GM12878 (cell line): ENCODE data around the gene KRT80. TPM values are rescaled to one million over a fixed set of nuclear protein-coding genes. Genes with fewer than 3 reads are reported as not detected.

Experiments used
- ATAC-seq: fragments of 200-7000 bp; cut with Tn5 transposase; 3 replicates; pipeline ENCODE4 v1.9.1; 2020; ENCODE audit warnings: mild to moderate bottlenecking, moderate library complexity
- BruUV-seq: library from RNA; stranded (reverse); fragments of 400-500 nt; replicated peaks from 2 replicates; lab custom pipeline; 2021; lab: Mats Ljungman, UMichigan
- CTCF ChIA-PET: fragments of 300-600 bp; sonication (Branson Sonifier 250); formaldehyde crosslinking; extraction: SDS; loops from one replicate; lab custom pipeline; 2021; ENCODE audit warnings: inconsistent platforms; lab: Yijun Ruan, JAX
- POLR2A ChIA-PET: fragments of 350-600 bp; formaldehyde crosslinking; extraction: SDS; loops from one replicate; lab custom pipeline; 2021; ENCODE audit warnings: inconsistent platforms; lab: Charles Lee
- RAD21 ChIA-PET: fragments of 300-600 bp; sonication (Branson Sonifier 250); formaldehyde crosslinking; loops from one replicate; lab custom pipeline; 2023; ENCODE audit warnings: antibody characterized with exemption; ENCODE audit not compliant: unreplicated experiment; lab: Charles Lee
- SMC1A ChIA-PET: fragments of 300-600 bp; sonication (Branson Sonifier 250); formaldehyde crosslinking; loops from one replicate; lab custom pipeline; 2023; ENCODE audit not compliant: unreplicated experiment, uncharacterized antibody; lab: Charles Lee
- DNase-seq: peaks from one replicate; pipeline ENCODE4 v3.0.0-alpha.2; 2011; ENCODE audit warnings: low read depth, low spot score
- FAIRE-seq: peaks from 3 replicates; lab custom pipeline; 2011; peaks lifted over from hg19 to GRCh38; lab: Jason Lieb, UNC
- H2AFZ ChIP-seq: 2 replicates; pipeline ENCODE4 v1.6.0; 2011; ENCODE audit warnings: low read depth, low read length, control low read depth; ENCODE audit not compliant: control insufficient read depth
- H3K27ac ChIP-seq: 2 replicates; pipeline ENCODE4 v1.5.1; 2011; ENCODE audit warnings: control low read depth; ENCODE audit not compliant: control insufficient read depth, insufficient read depth
- H3K27me3 ChIP-seq, 2 experiments: replicated peaks in 1 of 2; 2 replicates each; pipeline versions ENCODE4 v1.6.0 to v1.6.1; 2011; ENCODE audit warnings: low read length in 1 of 2; ENCODE audit not compliant: control insufficient read depth in 2 of 2, insufficient read depth in 2 of 2
- H3K36me3 ChIP-seq, 2 experiments: 2 replicates each; pipeline ENCODE4 v1.5.1; 2011; ENCODE audit warnings: low read length in 1 of 2; ENCODE audit not compliant: control insufficient read depth in 2 of 2, insufficient read depth in 2 of 2
- H3K4me1 ChIP-seq: 2 replicates; pipeline ENCODE4 v1.6.1; 2011; ENCODE audit warnings: mild to moderate bottlenecking, low read length, moderate library complexity, mixed read lengths; ENCODE audit not compliant: control insufficient read depth, insufficient read depth
- H3K4me2 ChIP-seq: 2 replicates; pipeline ENCODE4 v1.6.0; 2011; ENCODE audit warnings: control low read depth; ENCODE audit not compliant: control insufficient read depth, insufficient read depth
- H3K4me3 ChIP-seq: fragments of 200-600 bp; sonication (generic); 2 replicates; pipeline ENCODE4 v1.5.1; 2016
- H3K79me2 ChIP-seq: 2 replicates; pipeline ENCODE4 v1.6.0; 2011; ENCODE audit warnings: low read length; ENCODE audit not compliant: control insufficient read depth, insufficient read depth
- H3K9ac ChIP-seq: 2 replicates; pipeline ENCODE4 v1.8.0; 2011; ENCODE audit warnings: low read length, control low read depth, mixed read lengths; ENCODE audit not compliant: control insufficient read depth, insufficient read depth
- H3K9me3 ChIP-seq: replicated peaks from 3 replicates; pipeline ENCODE4 v1.5.1; 2011; ENCODE audit warnings: mild to moderate bottlenecking, low read length; ENCODE audit not compliant: control insufficient read depth, insufficient read depth
- H4K20me1 ChIP-seq: 2 replicates; pipeline ENCODE4 v1.6.0; 2011; ENCODE audit not compliant: control insufficient read depth, insufficient read depth
- EZH2 ChIP-seq: IDR thresholded peaks from 2 replicates; pipeline ENCODE4 v1.6.1; 2012; ENCODE audit warnings: low read depth, mild to moderate bottlenecking, control low read depth, inconsistent platforms, low read length, borderline replicate concordance; ENCODE audit not compliant: control insufficient read depth
- KDM1A ChIP-seq: fragments of 200-600 bp; sonication (generic); IDR thresholded peaks from 2 replicates; pipeline ENCODE4 v1.6.1; 2016; ENCODE audit warnings: borderline replicate concordance
- MTA3 ChIP-seq: IDR thresholded peaks from 2 replicates; pipeline ENCODE4 v1.6.1; 2012; ENCODE audit warnings: low read length, inconsistent platforms, borderline replicate concordance
- SIX5 ChIP-seq: IDR thresholded peaks from 2 replicates; pipeline ENCODE4 v1.6.1; 2011; ENCODE audit warnings: mild to moderate bottlenecking, low read depth, low read length, moderate library complexity; ENCODE audit not compliant: severe bottlenecking
- SMC3 ChIP-seq: IDR thresholded peaks from 2 replicates; pipeline ENCODE4 v1.6.1; 2011; ENCODE audit warnings: low read length, improper control_type of control experiment, borderline replicate concordance
- ZZZ3 ChIP-seq: IDR thresholded peaks from 2 replicates; pipeline ENCODE4 v1.6.1; 2011; ENCODE audit warnings: low read depth; ENCODE audit not compliant: control insufficient read depth, insufficient read length
- WGBS: methylation state at CpG from one replicate; pipeline ENCODE4 v1.1.6; 2016; ENCODE audit warnings: low lambda C conversion rate; ENCODE audit not compliant: insufficient replicate concordance, insufficient coverage; ENCODE audit errors: missing lambda C conversion rate; 5-methylcytosine and 5-hydroxymethylcytosine counted together
- in situ Hi-C: fragments of 300-500 bp; cut with MboI; formaldehyde crosslinking; loops from 9 replicates; pipeline ENCODE4 v1.14.3; 2018; ENCODE audit warnings: mixed read lengths
- intact Hi-C: fragments of 100-400 bp; cut with micrococcal nuclease; formaldehyde crosslinking; loops from one replicate; pipeline ENCODE4 v1.14.2; 2022; ENCODE audit not compliant: unreplicated experiment
- polyA plus RNA-seq, 11 experiments: library from polyadenylated mRNA; depleted of rRNA in 4 of 11; unstranded in 6 of 11; stranded (reverse) in 5 of 11; fragments of >200 nt; fragmentation: Nextera tagmentation in 4 of 11; fragmentation: Illumina TruSeq in 1 of 11; extraction: Ambion mirVana in 4 of 11; extraction: Trizol in 1 of 11; gene quantifications; 1 replicate in 1 of 11; 2 replicates in 10 of 11; pipeline versions ENCODE4 v1.2.1 to v1.2.3, GENCODE V29; 2011 to 2016; ENCODE audit warnings: inconsistent platforms in 2 of 11, missing spikeins in 2 of 11, low read depth in 1 of 11
- total RNA-seq, 4 experiments: library from RNA; depleted of rRNA in 3 of 4; stranded (reverse); fragments of >200 nt in 3 of 4; fragmentation: Illumina TruSeq in 1 of 4; extraction: Trizol in 1 of 4; gene quantifications; 2 replicates each; pipeline versions ENCODE4 v1.2.1 to v1.2.3, GENCODE V29; 2013 to 2021
- TF ChIP-seq, protein P1 (sequence below), 3 experiments: IDR thresholded peaks in 2 of 3; conservative IDR thresholded peaks in 1 of 3; 2 replicates each; pipeline ENCODE4 v1.5.1; 2011; ENCODE audit warnings: low read depth in 3 of 3, low read length in 3 of 3, mild to moderate bottlenecking in 3 of 3, control low read depth in 2 of 3, moderate library complexity in 2 of 3, inconsistent platforms in 1 of 3, mixed read lengths in 1 of 3; ENCODE audit not compliant: control insufficient read depth in 2 of 3, insufficient read depth in 1 of 3; ENCODE audit errors: extremely low read depth in 1 of 3
- TF ChIP-seq, protein P2 (sequence below): fragments of 450-650 bp; conservative IDR thresholded peaks from 2 replicates; pipeline ENCODE4 v1.6.1; 2017; ENCODE audit warnings: mild to moderate bottlenecking, moderate library complexity
- TF ChIP-seq, protein P3 (sequence below): fragments of 450-650 bp; IDR thresholded peaks from 2 replicates; pipeline ENCODE4 v1.6.1; 2017; ENCODE audit warnings: borderline replicate concordance

The KRT80 gene
- total and polyA plus RNA-seq, 10 of the 15 experiments (the other 5 are each of a cell fraction or from before 2014, with no cell fraction given): 0.01 TPM; not detected in 9

DNA sequence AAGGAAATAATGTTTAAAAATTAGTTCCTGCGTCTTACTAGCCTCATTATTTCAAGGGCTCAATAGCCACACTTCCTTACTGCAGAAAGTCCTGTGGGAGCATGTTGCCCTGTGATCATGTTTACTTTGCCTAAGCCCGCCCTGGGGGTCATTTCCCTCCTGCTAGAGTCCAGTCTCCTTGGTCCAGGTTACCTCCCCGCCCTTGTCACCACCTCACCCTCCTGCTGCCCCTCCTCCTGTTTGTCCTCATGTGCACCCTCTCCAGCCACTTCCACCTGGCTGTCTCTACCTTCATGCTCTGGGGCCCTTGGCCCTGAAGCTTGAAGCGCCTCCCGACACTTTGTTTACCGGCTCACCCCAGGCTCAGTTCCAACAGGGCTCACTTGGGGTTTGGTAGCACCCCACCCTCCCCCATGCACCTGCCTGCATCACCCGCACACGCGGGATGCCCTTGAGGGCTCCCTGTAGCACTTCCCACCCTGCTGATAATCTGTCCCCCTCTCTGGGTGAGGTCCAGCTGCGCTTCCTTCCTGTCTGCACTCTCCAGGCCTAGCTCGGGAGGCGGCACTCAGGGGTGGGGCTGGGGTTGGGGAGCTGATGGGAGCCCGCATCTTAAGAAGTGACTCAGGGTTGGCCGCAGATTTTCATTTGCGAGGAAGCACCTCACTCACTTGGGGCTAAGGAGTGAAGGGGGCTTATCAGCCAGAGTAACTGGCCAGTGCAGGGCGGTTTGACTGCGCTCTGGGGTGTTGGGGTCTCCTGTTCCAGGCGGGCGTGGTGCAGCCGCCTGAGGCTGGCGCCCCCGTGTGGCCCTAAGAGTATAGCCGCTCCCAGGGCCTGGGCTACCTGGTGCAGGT lies 72.2 kb downstream of the KRT80 start:
- DNase-seq (no peak), ATAC-seq (peak; percentile 42), FAIRE-seq (no peak)
- SMC1A ChIA-PET: interaction anchor here (0.9 to 11.3 kb wide), 5 partner anchors 35 to 148 kb away, joined by 4 to 320 read pairs (median 11); no protein-coding TSS in a partner anchor
- Histone ChIP-seq H3K9ac (peak overlapping the region; percentile 58), H3K4me3 (peak overlapping the region; percentile 22; the same call in 1 of the 2 replicates), H3K9me3 (no peaks in the 10 kb centered on the region), H3K79me2 (peaks cover 2% of the 10 kb centered on the region; the same call in 1 of the 2 replicates), H2AFZ (peak overlapping the region; percentile 50), H4K20me1 (no peaks in the 10 kb centered on the region), H3K4me1 (peaks cover 60% of the 10 kb centered on the region), H3K36me3 (no peaks in the 10 kb centered on the region), H3K27me3 (no peaks in the 10 kb centered on the region), H3K27ac (peak overlapping the region; percentile 87), H3K4me2 (peak overlapping the region; percentile 87)
- BruUV-seq: no TSS peak
- POLR2A ChIA-PET: interaction anchor here (0.7 to 2.8 kb wide), 4 partner anchors 46 to 730 kb away, joined by 3 to 9 read pairs (median 4); no protein-coding TSS in a partner anchor
- in situ Hi-C loops: loop anchor here (5.0 kb wide), 1 partner anchor 92 kb away; no protein-coding TSS in a partner anchor
- CTCF ChIA-PET: interaction anchor here (0.7 to 5.3 kb wide), 16 partner anchors 9 to 390 kb away, joined by 3 to 395 read pairs (median 6); partner anchors contain the start of genes ATG101 and SMIM41
- RAD21 ChIA-PET: interaction anchor here (0.6 to 5.1 kb wide), 7 partner anchors 37 to 688 kb away, joined by 3 to 151 read pairs (median 14); partner anchors contain the start of gene NR4A1
- intact Hi-C loops: no loop called here
- WGBS: 21% methylated on average over 23 of the region's 23 CpGs
- TF ChIP-seq KDM1A (no peak), MTA3 (no peak), ZZZ3 (no peak), SIX5 (no peak), SMC3 (peak; percentile 17; the same call in 1 of the 2 replicates), EZH2 (no peak)
- TF ChIP-seq, protein P1, sequence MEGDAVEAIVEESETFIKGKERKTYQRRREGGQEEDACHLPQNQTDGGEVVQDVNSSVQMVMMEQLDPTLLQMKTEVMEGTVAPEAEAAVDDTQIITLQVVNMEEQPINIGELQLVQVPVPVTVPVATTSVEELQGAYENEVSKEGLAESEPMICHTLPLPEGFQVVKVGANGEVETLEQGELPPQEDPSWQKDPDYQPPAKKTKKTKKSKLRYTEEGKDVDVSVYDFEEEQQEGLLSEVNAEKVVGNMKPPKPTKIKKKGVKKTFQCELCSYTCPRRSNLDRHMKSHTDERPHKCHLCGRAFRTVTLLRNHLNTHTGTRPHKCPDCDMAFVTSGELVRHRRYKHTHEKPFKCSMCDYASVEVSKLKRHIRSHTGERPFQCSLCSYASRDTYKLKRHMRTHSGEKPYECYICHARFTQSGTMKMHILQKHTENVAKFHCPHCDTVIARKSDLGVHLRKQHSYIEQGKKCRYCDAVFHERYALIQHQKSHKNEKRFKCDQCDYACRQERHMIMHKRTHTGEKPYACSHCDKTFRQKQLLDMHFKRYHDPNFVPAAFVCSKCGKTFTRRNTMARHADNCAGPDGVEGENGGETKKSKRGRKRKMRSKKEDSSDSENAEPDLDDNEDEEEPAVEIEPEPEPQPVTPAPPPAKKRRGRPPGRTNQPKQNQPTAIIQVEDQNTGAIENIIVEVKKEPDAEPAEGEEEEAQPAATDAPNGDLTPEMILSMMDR (IDR thresholded peaks at IDR 0.05 in 2 of 3, conservative IDR thresholded peaks at IDR 0.05 in 1 of 3; ENCODE audit: control insufficient read depth in 2 of 3, extremely low read depth in 1 of 3, insufficient read depth in 1 of 3, low read depth in 3 of 3, low read length in 3 of 3): peak; percentile 56 to 76 (median 62)
- TF ChIP-seq, protein P2, sequence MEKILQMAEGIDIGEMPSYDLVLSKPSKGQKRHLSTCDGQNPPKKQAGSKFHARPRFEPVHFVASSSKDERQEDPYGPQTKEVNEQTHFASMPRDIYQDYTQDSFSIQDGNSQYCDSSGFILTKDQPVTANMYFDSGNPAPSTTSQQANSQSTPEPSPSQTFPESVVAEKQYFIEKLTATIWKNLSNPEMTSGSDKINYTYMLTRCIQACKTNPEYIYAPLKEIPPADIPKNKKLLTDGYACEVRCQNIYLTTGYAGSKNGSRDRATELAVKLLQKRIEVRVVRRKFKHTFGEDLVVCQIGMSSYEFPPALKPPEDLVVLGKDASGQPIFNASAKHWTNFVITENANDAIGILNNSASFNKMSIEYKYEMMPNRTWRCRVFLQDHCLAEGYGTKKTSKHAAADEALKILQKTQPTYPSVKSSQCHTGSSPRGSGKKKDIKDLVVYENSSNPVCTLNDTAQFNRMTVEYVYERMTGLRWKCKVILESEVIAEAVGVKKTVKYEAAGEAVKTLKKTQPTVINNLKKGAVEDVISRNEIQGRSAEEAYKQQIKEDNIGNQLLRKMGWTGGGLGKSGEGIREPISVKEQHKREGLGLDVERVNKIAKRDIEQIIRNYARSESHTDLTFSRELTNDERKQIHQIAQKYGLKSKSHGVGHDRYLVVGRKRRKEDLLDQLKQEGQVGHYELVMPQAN: no peak
- TF ChIP-seq, protein P3, sequence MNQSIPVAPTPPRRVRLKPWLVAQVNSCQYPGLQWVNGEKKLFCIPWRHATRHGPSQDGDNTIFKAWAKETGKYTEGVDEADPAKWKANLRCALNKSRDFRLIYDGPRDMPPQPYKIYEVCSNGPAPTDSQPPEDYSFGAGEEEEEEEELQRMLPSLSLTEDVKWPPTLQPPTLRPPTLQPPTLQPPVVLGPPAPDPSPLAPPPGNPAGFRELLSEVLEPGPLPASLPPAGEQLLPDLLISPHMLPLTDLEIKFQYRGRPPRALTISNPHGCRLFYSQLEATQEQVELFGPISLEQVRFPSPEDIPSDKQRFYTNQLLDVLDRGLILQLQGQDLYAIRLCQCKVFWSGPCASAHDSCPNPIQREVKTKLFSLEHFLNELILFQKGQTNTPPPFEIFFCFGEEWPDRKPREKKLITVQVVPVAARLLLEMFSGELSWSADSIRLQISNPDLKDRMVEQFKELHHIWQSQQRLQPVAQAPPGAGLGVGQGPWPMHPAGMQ: no peak
